Erythroblast (primary cell): ENCODE results near the gene GRIP1.

Experiments
- GATA1 ChIP-seq: IDR thresholded peaks from 2 replicates; pipeline ENCODE4 v1.6.1; 2011; ENCODE audit warnings: low read depth, mild to moderate bottlenecking, control low read depth, low read length, moderate library complexity
- POLR2A ChIP-seq: IDR thresholded peaks from 2 replicates; pipeline ENCODE4 v1.6.1; 2011; ENCODE audit warnings: mild to moderate bottlenecking, low read length

- TF ChIP-seq POLR2A = no peak
- TF ChIP-seq GATA1 = no peak
Measured at GRCh38 chr12:66674495-66675122, 4.3 kb downstream of the GRIP1 start.
